Fibroblast of skin of right quadriceps (primary cell): ENCODE results near the gene EIF5B.

Experiments used
- DNase-seq: peaks from one replicate; pipeline ENCODE4 v3.0.0-alpha.2; 2013

Gene EIF5B

DNA sequence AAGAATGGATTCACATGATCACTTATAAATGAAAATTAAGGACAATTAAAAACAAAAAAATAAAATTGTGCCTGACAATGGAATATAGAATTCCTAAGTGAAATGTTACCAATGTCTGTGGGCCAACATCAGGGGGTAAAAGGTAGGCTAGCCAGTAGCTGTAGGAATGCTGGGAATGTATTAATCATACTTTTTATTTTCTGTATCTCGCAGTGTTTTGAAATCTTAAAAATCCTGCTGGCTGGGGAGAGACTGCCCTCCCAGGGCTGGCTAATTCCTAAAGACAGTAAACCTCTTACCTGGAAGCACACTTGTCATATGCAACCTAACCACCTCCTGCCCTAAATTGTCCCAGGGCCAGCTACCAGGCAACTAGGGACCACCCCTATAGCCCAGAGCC, 82.8 kb downstream of the EIF5B start:
- peak; percentile 22 for DNase-seq

DNA sequence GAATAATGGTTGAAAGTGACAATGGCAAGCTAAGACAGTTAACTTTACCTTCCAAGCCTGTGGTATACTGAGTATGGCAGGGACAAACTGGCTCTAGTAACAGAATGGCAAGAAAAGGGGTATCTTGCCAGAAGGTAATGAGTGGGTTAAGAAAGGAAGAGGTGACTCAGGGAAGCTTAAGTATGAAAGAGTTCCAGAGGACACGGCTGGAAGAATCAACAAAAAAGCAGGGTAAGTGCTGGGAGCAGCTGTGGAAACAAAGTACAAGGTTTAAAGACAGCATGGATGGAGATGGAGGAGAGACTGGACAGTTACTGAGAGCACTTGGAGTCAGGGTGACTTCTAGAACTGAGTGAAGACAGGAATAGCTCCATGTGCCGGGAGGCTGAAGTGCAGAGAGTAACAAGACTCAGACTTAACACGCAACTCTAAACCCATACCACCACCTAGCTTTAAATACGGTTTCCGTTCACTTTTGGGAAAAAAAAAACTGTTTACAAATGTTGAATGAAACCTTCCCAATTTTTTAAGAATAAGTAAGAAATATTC, 83.6 kb downstream of the EIF5B start:
- DNase-seq = peak; percentile 22

DNA sequence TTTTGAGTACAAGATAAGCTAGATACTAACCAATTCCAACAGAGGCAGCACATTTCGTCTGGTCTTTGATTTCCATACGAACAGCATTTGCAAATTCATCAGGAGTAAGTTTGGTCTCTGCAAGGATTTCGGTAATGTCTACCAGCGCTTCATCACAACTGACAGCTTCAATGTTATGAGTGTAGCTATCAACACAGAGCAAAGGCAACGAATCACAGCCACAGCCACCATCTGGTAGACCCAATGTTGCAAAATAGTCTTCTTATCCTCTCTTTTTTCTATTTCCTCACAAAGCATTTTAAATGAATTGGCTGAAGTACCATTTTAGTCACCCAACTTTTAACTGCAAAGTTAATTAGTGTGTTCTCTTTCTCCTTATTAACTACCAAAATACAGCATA, 84.3 kb downstream of the EIF5B start:
- peak; percentile 37 for DNase-seq

DNA sequence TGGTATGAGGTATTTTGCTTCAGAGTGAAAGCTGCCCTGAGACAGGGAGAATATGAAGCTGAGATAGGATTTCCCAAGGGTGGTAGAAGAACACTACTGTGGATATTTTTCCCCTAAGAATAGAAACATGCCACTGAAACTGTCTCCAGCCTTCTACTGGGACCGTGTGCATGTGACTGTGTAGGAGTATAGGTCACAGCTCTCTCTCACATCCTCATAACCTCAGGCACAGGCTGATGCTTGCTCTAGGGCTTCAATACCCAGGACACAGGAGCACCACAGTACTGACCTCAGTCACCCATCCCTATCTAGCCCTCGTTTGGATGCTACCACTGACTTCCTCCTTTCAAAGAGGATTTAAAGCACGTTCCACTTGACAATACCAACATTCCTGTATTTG, 85.4 kb downstream of the EIF5B start:
- DNase-seq = no peak

DNA sequence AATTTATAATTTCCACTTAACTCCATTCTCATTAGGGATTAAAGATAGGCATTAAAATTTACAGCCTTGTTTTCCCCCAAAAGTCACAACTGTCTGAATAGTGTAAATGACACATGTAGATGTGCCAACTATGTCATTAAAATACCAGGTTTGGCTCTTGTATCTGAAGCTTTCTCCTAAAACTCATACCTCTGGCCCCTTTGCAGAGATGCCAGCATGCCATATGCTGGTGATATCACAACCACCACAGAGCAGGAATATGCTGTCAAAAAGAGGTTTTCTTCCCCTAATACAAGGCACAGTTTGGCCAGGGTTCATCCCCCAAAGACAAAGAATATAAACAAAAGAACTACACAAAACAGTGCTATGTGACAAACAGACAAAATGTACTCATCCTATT, 87.2 kb downstream of the EIF5B start:
- no peak for DNase-seq

DNA sequence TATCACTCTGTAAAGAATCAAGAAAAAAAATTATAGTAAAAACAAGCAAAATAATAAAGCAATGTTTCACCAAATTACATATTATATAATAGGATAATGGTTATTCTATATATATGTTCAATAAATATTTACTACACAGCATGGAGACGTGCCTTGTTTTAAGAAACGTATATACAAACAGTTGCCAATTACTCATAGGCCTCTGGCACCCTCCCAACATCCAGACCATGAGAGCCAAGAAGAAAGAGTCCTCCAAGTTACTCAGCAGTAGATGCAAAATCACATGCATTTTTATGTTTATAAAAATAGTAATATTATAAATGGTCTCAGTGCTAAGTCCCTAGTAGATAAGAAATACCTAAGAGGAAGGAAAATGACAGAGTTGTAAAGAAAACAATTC, 87.8 kb downstream of the EIF5B start:
- peak; percentile 63 for DNase-seq

DNA sequence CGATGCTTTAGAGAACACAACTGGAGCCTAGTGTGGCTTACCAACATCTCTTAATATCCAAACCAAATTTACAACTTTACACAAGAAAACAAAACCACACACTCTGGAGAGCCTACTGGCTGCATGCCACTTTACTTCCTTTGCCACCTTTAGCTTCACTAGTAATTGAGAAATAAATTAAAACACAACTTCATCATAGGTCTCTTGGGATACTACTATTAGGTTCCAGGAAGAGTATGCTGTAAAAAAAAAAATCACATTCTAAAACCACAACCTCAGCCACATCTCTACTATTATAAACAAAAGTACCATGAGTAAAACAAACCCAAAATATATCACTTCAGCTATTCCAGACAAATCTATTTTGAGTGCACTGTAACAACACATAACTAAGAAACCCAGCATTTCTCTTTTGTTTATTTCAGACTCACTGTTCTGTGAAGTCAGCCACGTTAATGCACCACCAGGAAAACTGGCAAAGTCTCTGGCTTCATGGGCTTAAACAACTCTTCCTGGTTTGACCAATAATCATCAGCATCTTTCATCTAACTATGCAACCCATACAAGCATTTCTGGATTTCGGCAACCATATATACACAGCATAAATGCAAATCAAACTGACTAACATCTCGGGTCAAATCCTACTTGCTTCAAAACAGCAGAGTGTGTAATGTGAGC, 93.6 kb downstream of the EIF5B start:
- DNase-seq = peak; percentile 83

DNA sequence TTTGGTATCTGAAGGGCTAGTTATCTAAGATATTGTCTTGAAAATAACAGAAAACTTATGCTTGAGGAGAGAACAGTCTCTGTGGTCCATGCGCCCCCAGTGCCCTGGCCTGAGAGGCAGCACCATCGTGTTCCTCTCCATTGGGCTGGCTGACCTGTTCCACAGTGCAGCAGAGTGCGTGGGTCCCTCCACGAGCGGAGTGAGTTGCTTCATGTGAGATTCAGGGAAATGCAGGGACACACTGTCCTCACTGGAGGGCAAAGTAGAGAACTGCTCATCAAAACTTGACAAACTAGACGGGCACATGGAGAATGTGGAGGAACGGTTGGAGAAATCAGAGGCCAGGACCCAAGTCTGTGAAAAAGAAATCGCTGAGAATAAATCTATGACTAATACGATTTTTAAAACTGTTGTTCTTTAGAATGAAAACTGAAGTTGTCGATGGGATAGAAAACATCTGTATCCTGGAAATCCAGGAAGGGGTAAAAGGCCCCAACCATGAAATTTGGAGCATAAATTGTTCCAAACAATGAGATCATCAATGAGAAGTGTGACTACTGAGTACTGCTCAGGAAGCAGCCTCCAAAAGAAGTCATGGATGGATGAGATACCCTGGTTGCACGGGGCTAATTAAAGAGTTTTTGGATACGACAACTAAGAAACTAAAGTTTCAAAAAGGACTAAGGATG, 94.5 kb downstream of the EIF5B start:
- DNase-seq = no peak

DNA sequence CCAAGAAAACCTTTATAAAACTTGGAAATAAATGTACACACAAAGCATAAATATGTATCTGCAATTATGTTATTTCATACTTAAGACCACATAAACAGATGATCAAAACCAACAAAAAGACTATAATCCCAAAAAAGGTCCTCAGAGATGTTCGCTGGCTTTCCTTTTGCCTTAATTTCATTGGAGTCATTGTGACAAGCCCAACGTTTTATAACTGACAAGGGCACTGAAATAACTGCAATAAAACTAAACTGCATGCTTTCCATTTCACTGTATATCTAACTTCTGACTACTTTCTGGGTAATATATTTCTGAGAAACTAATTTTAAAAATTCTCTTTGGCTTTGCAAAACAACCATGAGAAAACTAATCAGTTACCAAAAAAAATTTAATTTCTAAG, 96.2 kb downstream of the EIF5B start:
- DNase-seq = no peak

DNA sequence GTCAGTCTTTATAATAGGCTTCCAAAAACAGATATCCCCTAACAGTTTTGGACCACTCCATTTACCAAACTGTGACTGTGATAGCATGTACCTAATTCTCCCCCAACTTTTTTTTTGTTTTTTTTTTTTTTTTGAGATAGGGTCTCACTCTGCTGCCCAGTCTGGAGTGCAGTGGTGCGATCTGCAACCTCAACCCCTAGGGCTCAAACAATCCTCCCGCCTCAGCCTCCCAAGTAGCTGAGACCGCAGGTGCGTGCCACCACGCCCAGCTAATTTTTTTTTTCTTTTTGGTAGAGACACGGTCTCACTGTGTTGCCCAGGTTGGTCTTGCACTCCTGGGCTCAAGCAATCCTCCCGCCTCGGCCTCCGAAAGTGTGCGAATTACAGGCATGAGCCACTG, 99.7 kb downstream of the EIF5B start:
- no peak for DNase-seq

DNA sequence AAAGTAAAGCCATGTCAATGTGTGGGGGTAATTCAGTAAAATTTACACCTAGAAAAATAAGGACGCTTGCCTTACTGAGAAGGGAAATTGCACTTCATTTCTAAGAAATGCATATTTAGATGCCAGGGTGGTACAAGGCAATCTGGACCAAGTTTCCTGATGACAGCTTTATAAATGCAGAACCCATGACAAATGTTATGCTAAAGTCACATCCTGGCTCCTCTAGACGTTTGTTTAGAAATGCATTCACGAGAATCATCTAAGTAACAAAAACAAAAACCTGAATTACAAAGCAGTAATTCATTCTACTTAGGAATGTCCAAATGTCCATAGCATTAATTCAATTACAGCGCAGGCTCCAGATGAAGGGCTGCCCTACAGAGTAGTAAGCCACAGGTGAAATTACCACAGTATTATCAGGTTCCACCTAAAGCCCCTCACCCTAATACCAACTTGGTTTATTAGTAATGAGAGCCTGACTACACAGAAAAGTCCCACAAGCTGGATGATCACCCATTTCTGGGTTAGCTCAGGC, 102.8 kb downstream of the EIF5B start:
- DNase-seq = no peak

DNA sequence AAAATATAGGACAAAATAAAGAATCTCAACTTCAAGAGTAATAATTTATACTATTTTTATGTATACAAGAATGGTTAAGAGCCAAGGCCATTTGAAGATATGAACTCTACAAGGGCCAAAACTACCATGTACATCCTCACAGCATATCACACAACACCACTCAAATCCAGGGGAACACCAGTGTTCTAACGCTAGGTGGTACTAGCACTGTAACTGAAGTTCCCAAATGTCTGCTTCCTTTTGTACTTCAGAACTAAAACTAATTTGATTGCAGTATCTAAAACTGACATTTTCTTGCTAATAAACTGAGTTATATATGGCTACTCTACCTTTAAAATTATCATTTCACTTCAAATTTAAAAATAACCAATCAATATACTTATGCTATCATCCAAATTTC, 105.6 kb downstream of the EIF5B start:
- no peak for DNase-seq

DNA sequence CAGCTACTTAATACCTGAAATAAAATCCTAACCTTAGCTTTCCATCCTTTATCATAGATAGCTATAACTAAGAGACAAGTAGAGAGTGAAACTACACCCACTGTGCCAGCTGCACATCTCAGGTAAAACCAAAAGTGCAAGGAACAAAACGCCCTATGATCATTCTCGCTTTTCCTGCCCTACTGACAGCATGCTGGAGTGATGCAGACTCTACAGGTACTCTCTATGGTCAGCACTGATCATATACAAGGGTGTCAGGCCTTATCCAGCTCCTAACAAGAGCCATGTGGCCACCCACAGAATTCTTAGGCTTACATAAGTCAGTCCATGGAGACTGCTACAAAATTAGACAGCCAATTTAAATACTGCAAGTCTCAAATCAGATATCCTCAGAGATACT, 107.0 kb downstream of the EIF5B start:
- DNase-seq = no peak

DNA sequence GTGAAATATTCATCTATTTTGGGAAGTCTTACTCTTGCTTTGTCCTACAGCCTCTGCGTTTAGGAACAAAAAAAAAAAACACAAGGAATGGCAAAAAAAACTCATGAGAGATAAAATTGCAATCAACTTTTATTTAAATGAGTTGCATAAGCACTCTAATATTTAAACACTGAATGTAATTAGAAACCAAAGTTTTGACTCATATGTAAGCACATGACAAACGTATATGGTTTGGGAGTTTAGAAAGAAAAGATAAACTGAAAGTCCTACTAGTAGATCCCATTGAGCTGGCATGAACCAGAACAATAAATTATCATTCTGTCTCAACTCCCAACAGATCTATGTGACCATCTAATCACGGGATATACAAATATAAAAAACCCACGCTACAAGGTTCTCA, 107.9 kb downstream of the EIF5B start:
- DNase-seq = no peak

DNA sequence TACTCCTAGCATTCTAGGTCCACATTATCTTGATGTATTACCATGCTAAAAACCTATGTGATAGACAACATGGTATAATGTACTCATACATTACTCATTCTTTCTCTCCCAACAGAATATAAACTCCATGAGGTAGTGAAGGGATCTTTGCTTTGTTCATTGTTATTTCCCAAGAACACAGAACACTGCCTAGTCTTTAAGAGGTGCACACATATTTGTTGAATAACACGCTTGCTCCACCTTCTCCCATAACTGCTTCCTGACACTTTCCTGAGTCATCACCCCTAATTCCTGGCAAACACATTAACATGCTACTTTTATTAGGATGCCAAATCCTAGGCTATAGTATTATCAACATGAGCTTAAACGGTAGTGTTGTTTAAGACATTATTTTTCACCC, 111.4 kb downstream of the EIF5B start:
- peak; percentile 78 for DNase-seq

DNA sequence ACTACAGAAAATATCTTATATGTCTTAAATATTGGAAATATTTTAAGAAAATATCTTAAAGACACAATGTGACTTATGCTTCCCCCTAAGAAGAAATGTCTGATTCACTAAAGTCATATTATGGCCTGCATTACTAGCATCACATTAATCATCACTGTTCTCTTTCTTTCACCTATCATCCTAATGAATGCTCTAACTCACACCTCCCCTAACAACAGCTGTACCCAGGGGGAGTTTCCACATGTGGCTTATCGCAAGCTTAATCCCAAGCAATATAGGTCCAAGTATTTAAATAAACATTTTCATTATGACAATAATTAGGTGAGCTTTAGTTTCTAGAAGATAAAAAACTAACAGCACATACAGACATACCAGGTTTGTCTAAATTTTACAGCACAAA, 113.0 kb downstream of the EIF5B start:
- no peak for DNase-seq
